ENCODE results near the gene AGK. TPM values are rescaled to one million over a fixed set of nuclear protein-coding genes. Genes with fewer than 3 reads are reported as not detected.

The AGK gene
- total RNA-seq, 2 experiments from 2014 or later = 35.8 to 37.9 TPM

DNA sequence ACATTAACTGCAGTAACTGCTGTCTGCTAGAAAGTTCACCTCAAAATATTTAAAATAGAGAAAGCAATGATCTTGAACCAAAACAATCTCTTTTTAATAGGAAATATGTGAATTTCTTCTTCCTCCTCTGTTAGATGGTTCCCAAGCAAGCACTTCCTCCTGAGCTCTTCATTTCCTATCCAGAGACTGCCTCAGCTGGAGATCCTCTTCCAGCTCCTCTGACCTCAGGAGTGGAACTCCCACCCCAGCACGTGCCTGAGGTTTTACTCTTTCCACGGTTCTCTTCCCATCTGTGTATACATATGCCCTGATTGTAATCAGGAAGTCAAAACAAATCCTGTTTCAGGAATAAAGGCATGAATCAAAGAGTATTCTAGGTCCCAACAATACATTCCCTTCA, 145.1 kb downstream of the AGK start:
- CTCF ChIA-PET = interaction anchor here (1.3 to 1.4 kb wide), 2 partner anchors 11 to 42 kb away, joined by 3 to 5 read pairs; partner anchors contain the start of gene SSBP1
- Mint-ChIP-seq H3K27ac (no peak overlapping the region), H3K36me3 (ENCODE audit: low read depth) (peaks cover 5% of the 10 kb centered on the region), H3K4me3 (no peak overlapping the region), H3K27me3 (ENCODE audit: low read depth) (no peaks in the 10 kb centered on the region), H3K4me1 (ENCODE audit: low read depth) (peaks cover 62% of the 10 kb centered on the region), H3K9me3 (no peaks in the 10 kb centered on the region)
- intact Hi-C loops (cut with micrococcal nuclease) = no loop called here
- DNase-seq = no peak

DNA sequence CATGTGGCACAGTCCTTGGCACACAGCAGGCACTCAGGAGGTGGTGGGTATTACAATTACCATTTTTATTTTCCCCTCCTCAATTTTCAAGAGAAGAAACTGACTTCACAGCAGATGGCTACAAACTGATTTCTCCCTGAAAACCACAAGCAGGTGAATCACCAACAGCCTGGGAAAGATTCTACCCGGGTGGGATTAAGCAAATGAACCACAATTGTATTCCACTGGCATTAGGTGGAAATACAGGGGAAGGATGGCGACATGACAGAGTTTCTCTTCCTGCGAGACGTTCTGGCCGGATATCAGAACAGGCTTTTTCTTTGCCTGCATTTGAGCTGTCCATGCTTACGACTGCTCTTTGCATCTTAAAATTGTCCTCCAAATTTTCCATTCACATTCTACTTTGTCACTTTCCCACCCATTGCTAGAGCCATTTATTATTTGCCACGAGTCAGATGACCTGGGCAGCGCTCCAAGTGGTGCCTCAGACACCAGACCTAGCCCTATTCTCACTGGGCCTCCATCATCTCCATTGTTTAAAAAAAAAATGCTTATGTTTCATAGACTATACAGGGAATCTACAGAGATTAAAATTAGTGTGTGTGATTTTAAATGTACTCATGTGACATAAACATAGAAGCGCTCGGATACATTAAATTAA, 146.1 kb downstream of the AGK start:
- no peaks in the 10 kb centered on the region for H3K27me3 Mint-ChIP-seq (ENCODE audit: low read depth)
- H3K4me1 Mint-ChIP-seq (ENCODE audit: low read depth) = peaks cover 60% of the 10 kb centered on the region
- H3K9me3 Mint-ChIP-seq = no peaks in the 10 kb centered on the region
- CTCF ChIA-PET = interaction anchor here (0.7 to 1.5 kb wide), 2 partner anchors 22 to 40 kb away, joined by 3 to 7 read pairs; partner anchors contain the start of gene SSBP1
- H3K36me3 Mint-ChIP-seq (ENCODE audit: low read depth) = peaks cover 5% of the 10 kb centered on the region
- no peak overlapping the region for H3K27ac Mint-ChIP-seq
- H3K4me3 Mint-ChIP-seq = no peak overlapping the region
- DNase-seq = no peak
- intact Hi-C loops (cut with micrococcal nuclease) = no loop called here

- H3K27ac Mint-ChIP-seq = no peak overlapping the region
Measured at GRCh38 chr7:141698247-141699015, 147.2 kb downstream of the AGK start.

DNA sequence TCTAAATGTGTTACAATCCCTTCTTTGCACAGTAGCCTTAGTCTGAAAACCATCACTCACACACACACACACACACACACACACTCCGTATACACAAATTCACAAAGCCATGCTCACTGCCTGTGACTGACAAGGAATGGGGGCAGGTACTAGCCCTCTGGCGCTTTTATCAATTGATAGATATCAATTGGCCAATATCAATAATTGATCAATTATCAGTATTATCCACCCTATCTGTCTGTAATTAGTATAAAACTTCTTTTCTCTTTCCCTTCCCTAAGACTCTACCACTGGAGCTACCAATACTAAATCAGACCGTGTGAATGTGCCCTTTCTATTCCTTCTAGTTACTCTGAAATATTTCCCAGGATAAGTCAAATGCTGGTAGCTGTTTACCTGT, 148.7 kb downstream of the AGK start:
- H3K9me3 Mint-ChIP-seq = no peaks in the 10 kb centered on the region
- CTCF ChIA-PET = interaction anchor here (1.5 kb wide), 1 partner anchor 38 kb away, joined by 4 read pairs; the partner anchor contains the start of gene SSBP1
- H3K27ac Mint-ChIP-seq = no peak overlapping the region
- peak overlapping the region; percentile 76 for H3K4me3 Mint-ChIP-seq
- peaks cover 55% of the 10 kb centered on the region for H3K4me1 Mint-ChIP-seq (ENCODE audit: low read depth)
- H3K27me3 Mint-ChIP-seq (ENCODE audit: low read depth) = peaks cover 5% of the 10 kb centered on the region
- intact Hi-C loops (cut with micrococcal nuclease) = loop anchor here (2.0 kb wide), 3 partner anchors 25 to 149 kb away; partner anchors contain the start of gene AGK
- DNase-seq = no peak
- peaks cover 3% of the 10 kb centered on the region for H3K36me3 Mint-ChIP-seq (ENCODE audit: low read depth)

More at GRCh38 chr7:141698247-141699015, 147.2 kb downstream of the AGK start:
- Mint-ChIP-seq H3K4me1 (ENCODE audit: low read depth) (peaks cover 60% of the 10 kb centered on the region), H3K9me3 (no peaks in the 10 kb centered on the region), H3K36me3 (ENCODE audit: low read depth) (peaks cover 5% of the 10 kb centered on the region), H3K27me3 (ENCODE audit: low read depth) (peaks cover 2% of the 10 kb centered on the region), H3K4me3 (no peak overlapping the region)
- intact Hi-C loops (cut with micrococcal nuclease) = loop anchor here (2.0 kb wide), 1 partner anchor 24 kb away; no protein-coding TSS in a partner anchor
- no peak for DNase-seq
- CTCF ChIA-PET = interaction anchor here (0.8 to 1.5 kb wide), 2 partner anchors 39 to 43 kb away, joined by 4 to 7 read pairs; partner anchors contain the start of gene SSBP1

DNA sequence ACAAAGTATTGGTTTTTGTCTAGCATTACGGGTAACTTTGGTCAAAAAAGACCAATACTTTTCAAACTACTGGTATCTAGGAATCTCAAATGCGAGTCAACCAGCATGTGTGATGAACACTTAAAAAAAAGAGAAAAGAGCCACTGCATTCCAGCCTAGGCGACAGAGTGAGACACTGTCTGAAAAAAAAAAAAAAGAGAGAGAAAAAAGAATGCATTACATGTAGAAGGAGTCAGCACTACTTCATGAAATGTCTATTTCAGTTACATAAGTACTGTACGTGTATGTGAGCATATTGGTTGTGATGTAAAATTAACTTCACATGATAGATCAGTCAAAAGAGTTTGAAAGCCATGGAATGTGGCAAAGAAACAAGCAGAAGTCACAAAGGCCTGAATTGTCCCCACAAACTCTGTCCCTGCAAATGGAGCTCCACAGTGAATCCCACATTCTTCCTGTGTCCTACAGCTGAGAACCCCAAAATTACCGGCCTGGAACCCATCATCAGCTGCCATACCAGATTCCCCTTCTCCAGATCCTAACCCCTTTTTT, 149.2 kb downstream of the AGK start:
- H3K9me3 Mint-ChIP-seq = no peaks in the 10 kb centered on the region
- CTCF ChIA-PET = interaction anchor here (0.6 to 1.5 kb wide), 4 partner anchors 9 to 49 kb away, joined by 3 to 9 read pairs (median 4); partner anchors contain the start of gene SSBP1
- intact Hi-C loops (cut with micrococcal nuclease) = loop anchor here (2.0 kb wide), 2 partner anchors 136 to 150 kb away; partner anchors contain the start of gene AGK

DNA sequence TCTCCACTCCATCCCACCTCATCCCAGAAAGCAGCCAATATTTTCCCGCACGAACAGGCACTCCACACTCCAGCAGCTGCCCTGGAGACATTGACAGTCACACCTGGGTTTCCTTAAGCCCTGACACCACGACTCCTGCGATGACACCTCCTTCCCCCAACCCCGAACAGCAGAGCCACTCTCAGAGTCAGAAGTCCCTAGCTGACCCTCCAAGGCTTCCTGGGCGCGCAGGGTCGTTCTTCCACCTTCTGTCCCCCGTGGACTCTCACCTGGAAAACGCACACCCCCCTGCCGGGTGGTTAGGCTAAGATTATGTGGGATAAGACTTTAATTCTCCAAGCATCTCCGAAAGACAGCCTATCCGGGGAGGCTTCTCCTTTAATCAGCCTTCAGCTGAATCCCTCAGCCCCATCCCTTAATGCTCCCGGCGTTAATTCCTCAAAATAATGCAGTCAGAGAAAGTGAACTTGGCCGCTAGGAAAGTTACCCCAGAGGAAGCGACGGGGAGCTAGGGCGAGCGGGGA, 149.7 kb downstream of the AGK start:
- Mint-ChIP-seq H3K36me3 (ENCODE audit: low read depth) (peaks cover 3% of the 10 kb centered on the region), H3K4me1 (ENCODE audit: low read depth) (peaks cover 49% of the 10 kb centered on the region), H3K27me3 (ENCODE audit: low read depth) (peaks cover 5% of the 10 kb centered on the region), H3K27ac (peak overlapping the region; percentile 66), H3K9me3 (no peaks in the 10 kb centered on the region), H3K4me3 (peak overlapping the region; percentile 76)
- CTCF ChIA-PET = interaction anchor here (0.6 to 1.5 kb wide), 5 partner anchors 10 to 49 kb away, joined by 3 to 9 read pairs (median 4); partner anchors contain the start of gene SSBP1
- intact Hi-C loops (cut with micrococcal nuclease) = loop anchor here (1.0 to 2.0 kb wide), 4 partner anchors 37 to 150 kb away; partner anchors contain the start of genes AGK and SSBP1
- DNase-seq = peak; percentile 33

More for the DNA sequence above, 149.2 kb downstream of the AGK start:
- Mint-ChIP-seq H3K27me3 (ENCODE audit: low read depth) (peaks cover 5% of the 10 kb centered on the region), H3K36me3 (ENCODE audit: low read depth) (peaks cover 3% of the 10 kb centered on the region), H3K4me3 (peak overlapping the region; percentile 76), H3K27ac (no peak overlapping the region), H3K4me1 (ENCODE audit: low read depth) (peaks cover 53% of the 10 kb centered on the region)
- no peak for DNase-seq

GRCh38 chr7:141701489-141702046, 150.4 kb downstream of the AGK start:
- Mint-ChIP-seq H3K9me3 (no peaks in the 10 kb centered on the region), H3K27ac (peak overlapping the region; percentile 39), H3K4me3 (peak overlapping the region; percentile 76), H3K36me3 (ENCODE audit: low read depth) (peaks cover 3% of the 10 kb centered on the region), H3K27me3 (ENCODE audit: low read depth) (peaks cover 5% of the 10 kb centered on the region), H3K4me1 (ENCODE audit: low read depth) (peaks cover 45% of the 10 kb centered on the region)
- CTCF ChIA-PET = interaction anchor here (0.9 to 1.2 kb wide), 4 partner anchors 36 to 50 kb away, joined by 3 to 9 read pairs (median 4); partner anchors contain the start of gene SSBP1
- intact Hi-C loops (cut with micrococcal nuclease) = loop anchor here (1.0 to 2.0 kb wide), 4 partner anchors 37 to 151 kb away; partner anchors contain the start of genes AGK and SSBP1
- peak; percentile 83 for DNase-seq

GRCh38 chr7:141702047-141702567, 150.9 kb downstream of the AGK start, which contains the start of gene DENND11:
TSS of gene DENND11 (minus strand) at chr7:141702166. CDS start at chr7:141702153, 13 bp downstream.
- H3K4me1 Mint-ChIP-seq (ENCODE audit: low read depth) = peaks cover 40% of the 10 kb centered on the region
- no peaks in the 10 kb centered on the region for H3K9me3 Mint-ChIP-seq
- H3K4me3 Mint-ChIP-seq = peak within 1 kb of the TSS; percentile 76
- peak; percentile 46 for DNase-seq
- peaks cover 5% of the 10 kb centered on the region for H3K27me3 Mint-ChIP-seq (ENCODE audit: low read depth)
- CTCF ChIA-PET = interaction anchor here (1.0 to 1.2 kb wide), 2 partner anchors 36 to 87 kb away, joined by 3 read pairs; partner anchors contain the start of gene SSBP1
- peaks cover 3% of the 10 kb centered on the region for H3K36me3 Mint-ChIP-seq (ENCODE audit: low read depth)
- intact Hi-C loops (cut with micrococcal nuclease) = no loop called here
- H3K27ac Mint-ChIP-seq = peak within 1 kb of the TSS; percentile 66

GRCh38 chr7:141702892-141703291, 151.7 kb downstream of the AGK start:
- Mint-ChIP-seq H3K4me1 (ENCODE audit: low read depth) (peaks cover 33% of the 10 kb centered on the region), H3K27me3 (ENCODE audit: low read depth) (peaks cover 5% of the 10 kb centered on the region), H3K36me3 (ENCODE audit: low read depth) (peaks cover 3% of the 10 kb centered on the region), H3K4me3 (peak overlapping the region; percentile 13), H3K27ac (no peak overlapping the region), H3K9me3 (no peaks in the 10 kb centered on the region)
- DNase-seq = no peak
- intact Hi-C loops (cut with micrococcal nuclease) = no loop called here
- CTCF ChIA-PET = interaction anchor here (0.8 to 1.2 kb wide), 3 partner anchors 35 to 86 kb away, joined by 3 read pairs; partner anchors contain the start of gene SSBP1

DNA sequence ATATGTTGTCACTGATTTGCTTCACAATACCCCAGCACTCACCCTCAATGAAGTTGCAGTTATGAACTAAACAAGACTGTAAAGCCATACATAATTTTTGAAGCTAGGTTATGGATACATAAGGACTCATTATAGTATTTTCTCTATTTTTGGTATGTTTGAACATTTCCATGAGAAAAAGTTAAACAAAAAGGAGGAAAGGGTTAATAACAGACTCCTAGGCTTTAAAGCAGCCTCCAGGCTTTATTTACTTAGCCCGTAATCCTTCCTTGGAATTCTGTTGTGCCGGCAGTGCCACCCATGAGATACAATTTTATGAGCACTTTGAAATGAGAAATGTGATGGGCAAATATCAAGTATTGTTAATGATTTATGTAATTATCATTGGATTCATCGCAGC, 152.9 kb downstream of the AGK start:
- peaks cover 3% of the 10 kb centered on the region for H3K36me3 Mint-ChIP-seq (ENCODE audit: low read depth)
- no peaks in the 10 kb centered on the region for H3K9me3 Mint-ChIP-seq
- H3K27me3 Mint-ChIP-seq (ENCODE audit: low read depth) = peaks cover 5% of the 10 kb centered on the region
- H3K4me3 Mint-ChIP-seq = no peak overlapping the region
- intact Hi-C loops (cut with micrococcal nuclease) = no loop called here
- H3K27ac Mint-ChIP-seq = no peak overlapping the region
- peaks cover 20% of the 10 kb centered on the region for H3K4me1 Mint-ChIP-seq (ENCODE audit: low read depth)
- CTCF ChIA-PET = interaction anchor here (1.0 kb wide), 1 partner anchor 34 kb away, joined by 3 read pairs; the partner anchor contains the start of gene SSBP1
- DNase-seq = no peak

DNA sequence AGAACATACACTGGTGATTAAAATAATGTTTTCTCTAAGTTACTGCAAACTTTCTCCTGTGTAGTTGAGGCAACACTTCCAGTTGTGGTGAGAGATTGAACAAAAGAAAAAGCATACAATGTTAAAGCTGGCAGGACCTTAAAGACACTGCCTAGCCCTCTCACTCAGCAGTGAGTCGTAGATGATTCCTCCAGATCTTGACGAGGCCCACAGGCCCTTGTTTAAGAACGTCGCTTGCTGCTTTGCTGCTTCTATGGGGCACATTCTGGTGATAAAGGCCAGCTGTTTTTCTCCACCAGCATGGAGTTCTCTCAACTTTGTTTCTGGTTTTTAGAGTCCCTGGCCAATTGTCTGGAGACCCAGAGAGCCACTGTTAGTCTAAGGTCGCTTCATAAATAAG, 153.5 kb downstream of the AGK start:
- intact Hi-C loops (cut with micrococcal nuclease) = no loop called here
- H3K27ac Mint-ChIP-seq = no peak overlapping the region

More for the DNA sequence above, 153.5 kb downstream of the AGK start:
- Mint-ChIP-seq H3K36me3 (ENCODE audit: low read depth) (peaks cover 3% of the 10 kb centered on the region), H3K4me1 (ENCODE audit: low read depth) (peaks cover 16% of the 10 kb centered on the region), H3K27me3 (ENCODE audit: low read depth) (peaks cover 5% of the 10 kb centered on the region), H3K9me3 (no peaks in the 10 kb centered on the region), H3K4me3 (no peak overlapping the region)
- DNase-seq = no peak
- CTCF ChIA-PET = no interaction called here
